ENCODE data around the gene EPN2. TPM values are rescaled to one million over a fixed set of nuclear protein-coding genes. Genes with fewer than 3 reads are reported as not detected.
A peak's percentile ranks its signal among the peaks of the same experiment; 100 is the strongest.

EPN2 gene
- total RNA-seq, 4 donors from 2014 or later, result 18.9 to 31.8 (median 26.2) TPM

DNA sequence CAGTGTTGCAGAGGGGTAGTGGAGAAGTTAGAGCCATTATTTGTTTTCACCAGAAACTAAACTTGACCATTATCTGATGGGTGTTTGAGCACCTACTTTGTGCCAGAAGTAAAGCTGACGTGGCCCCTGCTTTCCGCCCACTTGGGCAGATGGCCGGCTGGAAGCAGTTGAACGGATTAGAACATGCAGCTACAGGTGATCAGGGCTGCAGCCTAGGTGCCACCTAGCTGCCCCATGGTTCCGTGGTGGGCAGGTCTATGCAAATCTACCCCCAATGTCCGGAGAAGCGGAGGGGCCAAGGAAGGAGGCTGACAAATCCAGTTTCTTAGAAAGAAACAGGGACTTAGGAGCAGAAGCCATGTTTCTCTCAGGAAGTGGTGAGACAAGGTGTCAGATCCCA, 62.7 kb downstream of the EPN2 start:
- DNase-seq (no peak), ATAC-seq (no peak)
- Histone ChIP-seq H3K27ac (peak overlapping the region in 3 of 4 donors; percentile 56 to 60 (median 59)), H3K36me3 (no peaks in the 10 kb centered on the region), H3K4me3 (no peak overlapping the region), H3K4me1 (peaks cover 51 to 54% of the 10 kb centered on the region in 2 donors), H3K9me3 (no peaks in the 10 kb centered on the region), H3K27me3 (no peaks in the 10 kb centered on the region)
- intact Hi-C loops (cut with DNase I; ENCODE audit: low total_unique reads), result no loop called here
- in situ Hi-C loops (cut with MboI; ENCODE audit: low sequenced_read_pairs in 4 of 4), result no loop called here
- no peak for TF ChIP-seq POLR2A (IDR thresholded peaks at IDR 0.05)
- TF ChIP-seq, protein P1, sequence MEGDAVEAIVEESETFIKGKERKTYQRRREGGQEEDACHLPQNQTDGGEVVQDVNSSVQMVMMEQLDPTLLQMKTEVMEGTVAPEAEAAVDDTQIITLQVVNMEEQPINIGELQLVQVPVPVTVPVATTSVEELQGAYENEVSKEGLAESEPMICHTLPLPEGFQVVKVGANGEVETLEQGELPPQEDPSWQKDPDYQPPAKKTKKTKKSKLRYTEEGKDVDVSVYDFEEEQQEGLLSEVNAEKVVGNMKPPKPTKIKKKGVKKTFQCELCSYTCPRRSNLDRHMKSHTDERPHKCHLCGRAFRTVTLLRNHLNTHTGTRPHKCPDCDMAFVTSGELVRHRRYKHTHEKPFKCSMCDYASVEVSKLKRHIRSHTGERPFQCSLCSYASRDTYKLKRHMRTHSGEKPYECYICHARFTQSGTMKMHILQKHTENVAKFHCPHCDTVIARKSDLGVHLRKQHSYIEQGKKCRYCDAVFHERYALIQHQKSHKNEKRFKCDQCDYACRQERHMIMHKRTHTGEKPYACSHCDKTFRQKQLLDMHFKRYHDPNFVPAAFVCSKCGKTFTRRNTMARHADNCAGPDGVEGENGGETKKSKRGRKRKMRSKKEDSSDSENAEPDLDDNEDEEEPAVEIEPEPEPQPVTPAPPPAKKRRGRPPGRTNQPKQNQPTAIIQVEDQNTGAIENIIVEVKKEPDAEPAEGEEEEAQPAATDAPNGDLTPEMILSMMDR (IDR thresholded peaks at IDR 0.05 in 4 of 5, conservative IDR thresholded peaks at IDR 0.05 in 1 of 5), result no peak

DNA sequence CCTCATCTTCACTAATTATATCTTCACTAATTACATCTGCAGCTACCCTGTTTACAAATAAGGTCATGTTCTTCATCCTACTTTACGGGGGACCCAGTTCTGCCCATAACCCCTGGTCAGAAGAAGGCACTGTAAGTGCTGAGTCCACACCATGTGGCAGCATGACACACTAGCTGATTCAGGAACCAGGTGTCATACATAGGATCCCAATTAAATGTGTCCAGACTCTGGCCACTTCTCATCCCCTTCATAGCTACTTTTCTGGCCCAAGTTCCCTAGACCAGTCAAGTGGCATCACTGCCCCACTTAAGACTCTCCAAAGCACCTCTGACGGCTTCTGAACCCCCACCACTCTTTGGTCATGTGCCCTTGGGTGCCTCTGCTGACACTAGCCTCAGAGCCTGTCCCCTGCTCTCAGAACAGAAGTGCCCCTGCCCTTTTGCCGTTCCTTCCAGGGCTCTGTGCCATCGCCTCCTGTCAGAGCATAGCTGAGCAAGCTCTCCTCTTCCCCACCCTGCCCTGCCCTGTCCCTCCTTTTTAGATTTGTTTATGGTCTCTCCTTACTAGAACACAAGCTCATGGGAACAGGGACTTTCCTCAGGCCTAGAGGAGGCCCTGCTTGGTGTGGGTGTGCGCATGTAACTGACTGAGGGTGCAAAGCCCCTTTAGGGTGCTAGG, 64.2 kb downstream of the EPN2 start:
- in situ Hi-C loops (cut with MboI; ENCODE audit: low sequenced_read_pairs in 4 of 4) (no loop called here), intact Hi-C loops (cut with DNase I; ENCODE audit: low total_unique reads) (no loop called here)
- H3K27me3 ChIP-seq, result no peaks in the 10 kb centered on the region
- peak overlapping the region; percentile 63 to 70 (median 70) for H3K27ac ChIP-seq
- no peaks in the 10 kb centered on the region for H3K36me3 ChIP-seq
- H3K4me1 ChIP-seq, result peaks cover 52 to 62% of the 10 kb centered on the region in 2 donors
- TF ChIP-seq, protein P1 (IDR thresholded peaks at IDR 0.05 in 4 of 5, conservative IDR thresholded peaks at IDR 0.05 in 1 of 5), result no peak
- TF ChIP-seq POLR2A (IDR thresholded peaks at IDR 0.05), result no peak
- ATAC-seq, result no peak
- H3K9me3 ChIP-seq, result no peaks in the 10 kb centered on the region
- H3K4me3 ChIP-seq, result no peak overlapping the region
- DNase-seq, result no peak

DNA sequence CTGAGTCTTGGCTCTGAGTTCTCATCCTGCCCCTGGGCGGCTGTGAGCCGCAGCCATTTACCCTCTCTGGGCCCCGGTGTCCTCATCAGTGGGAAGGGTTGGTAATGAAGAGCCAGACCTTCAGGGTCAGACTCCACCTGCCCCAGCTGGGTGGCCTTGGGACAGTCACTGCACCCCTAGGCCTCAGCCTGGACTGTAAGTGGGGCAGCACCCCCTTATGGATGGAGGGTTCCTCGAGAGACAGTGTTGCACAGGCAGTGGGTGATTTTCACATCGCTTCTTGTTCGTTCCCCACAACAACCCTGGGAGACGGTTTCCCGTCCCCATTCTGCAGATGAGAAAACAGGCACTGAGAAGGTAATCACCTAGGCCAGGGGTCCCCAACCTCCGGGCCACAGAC, 64.8 kb downstream of the EPN2 start:
- no peak overlapping the region for H3K4me3 ChIP-seq
- intact Hi-C loops (cut with DNase I; ENCODE audit: low total_unique reads), result no loop called here
- no peak for TF ChIP-seq POLR2A (IDR thresholded peaks at IDR 0.05)
- TF ChIP-seq, protein P1 (IDR thresholded peaks at IDR 0.05 in 4 of 5, conservative IDR thresholded peaks at IDR 0.05 in 1 of 5), result no peak
- in situ Hi-C loops (cut with MboI; ENCODE audit: low sequenced_read_pairs in 4 of 4), result no loop called here
- H3K4me1 ChIP-seq, result peaks cover 52 to 57% of the 10 kb centered on the region in 2 donors
- H3K27me3 ChIP-seq, result no peaks in the 10 kb centered on the region
- H3K27ac ChIP-seq, result peak overlapping the region; percentile 63 to 70 (median 70)
- DNase-seq (no peak), ATAC-seq (no peak)
- no peaks in the 10 kb centered on the region for H3K9me3 ChIP-seq
- H3K36me3 ChIP-seq, result no peaks in the 10 kb centered on the region

DNA sequence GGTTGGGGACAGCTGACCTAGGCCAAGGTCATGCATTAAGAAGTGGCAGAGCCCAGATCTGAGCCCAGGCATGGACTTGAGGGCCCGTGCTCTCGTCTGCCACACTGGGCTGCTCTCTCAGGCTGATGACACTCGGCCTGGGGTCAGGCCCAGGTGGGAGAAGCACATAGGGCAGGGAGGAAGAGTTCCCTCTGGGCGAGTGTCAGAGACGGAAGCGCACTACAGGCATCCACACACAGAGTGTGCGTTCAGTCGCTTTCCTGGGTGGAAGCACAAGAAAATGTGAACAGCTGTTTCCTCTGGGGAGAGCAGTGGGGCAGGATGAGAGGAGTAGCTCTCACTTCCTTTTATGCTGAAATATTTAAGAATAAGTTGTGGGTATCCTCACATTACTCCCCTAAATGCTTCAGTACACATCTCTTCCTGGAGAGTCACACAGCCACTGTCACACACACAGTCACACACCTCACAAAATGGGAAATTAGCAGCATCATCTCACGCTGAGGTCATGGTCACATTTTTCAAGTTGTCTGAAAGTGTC, 65.7 kb downstream of the EPN2 start:
- TF ChIP-seq, protein P1 (IDR thresholded peaks at IDR 0.05 in 4 of 5, conservative IDR thresholded peaks at IDR 0.05 in 1 of 5), result no peak
- TF ChIP-seq POLR2A (IDR thresholded peaks at IDR 0.05), result no peak
- Histone ChIP-seq H3K4me3 (no peak overlapping the region), H3K27ac (peak overlapping the region; percentile 63 to 70 (median 70)), H3K9me3 (no peaks in the 10 kb centered on the region), H3K36me3 (no peaks in the 10 kb centered on the region), H3K27me3 (no peaks in the 10 kb centered on the region), H3K4me1 (peaks cover 51 to 53% of the 10 kb centered on the region in 2 donors)
- DNase-seq (no peak), ATAC-seq (no peak)
- in situ Hi-C loops (cut with MboI; ENCODE audit: low sequenced_read_pairs in 4 of 4) (no loop called here), intact Hi-C loops (cut with DNase I; ENCODE audit: low total_unique reads) (no loop called here)
